A549 (cell line): ENCODE results near the gene RCAN2.

Experiments
- BHLHE40 ChIP-seq: IDR thresholded peaks from 2 replicates; pipeline ENCODE4 v1.6.1; 2012; ENCODE audit warnings: low read depth, low read length, inconsistent platforms
- CHD2 ChIP-seq: fragments of 150-350 bp; IDR thresholded peaks from 2 replicates; pipeline ENCODE4 v1.6.1; 2014; ENCODE audit warnings: low read length; ENCODE audit not compliant: partially characterized antibody
- ELK1 ChIP-seq: fragments of 150-350 bp; IDR thresholded peaks from 2 replicates; pipeline ENCODE4 v1.6.1; 2014; ENCODE audit warnings: low read depth, mild to moderate bottlenecking, low read length
- JUNB ChIP-seq: fragments of >200 bp; sonication (Bioruptor Twin); formaldehyde crosslinking; IDR thresholded peaks from 2 replicates; pipeline ENCODE4 v1.6.1; 2016
- KDM5A ChIP-seq: fragments of 200-600 bp; sonication (generic); IDR thresholded peaks from 2 replicates; pipeline ENCODE4 v1.6.1; 2016; ENCODE audit warnings: antibody characterized with exemption, mild to moderate bottlenecking
- POLR2A ChIP-seq: IDR thresholded peaks from 2 replicates; pipeline ENCODE4 v1.6.1; 2012; ENCODE audit warnings: mild to moderate bottlenecking, low read length
- RCOR1 ChIP-seq: fragments of 150-350 bp; IDR thresholded peaks from 2 replicates; pipeline ENCODE4 v1.6.1; 2014; ENCODE audit warnings: antibody characterized with exemption, low read length, low read depth
- RFX5 ChIP-seq: fragments of 450-650 bp; IDR thresholded peaks from 2 replicates; pipeline ENCODE4 v1.7.1; 2014; ENCODE audit warnings: antibody characterized with exemption, mild to moderate bottlenecking, moderate library complexity
- TP53 ChIP-seq: fragments of 250-450 bp; sonication (Bioruptor Pico); IDR thresholded peaks from 2 replicates; pipeline ENCODE4 v1.5.0; 2021; ENCODE audit warnings: mild to moderate bottlenecking, moderate library complexity
- TF ChIP-seq, protein P1 (sequence below): fragments of >200 bp; sonication (Bioruptor Twin); formaldehyde crosslinking; IDR thresholded peaks from 3 replicates; pipeline ENCODE4 v1.5.1; 2016

DNA sequence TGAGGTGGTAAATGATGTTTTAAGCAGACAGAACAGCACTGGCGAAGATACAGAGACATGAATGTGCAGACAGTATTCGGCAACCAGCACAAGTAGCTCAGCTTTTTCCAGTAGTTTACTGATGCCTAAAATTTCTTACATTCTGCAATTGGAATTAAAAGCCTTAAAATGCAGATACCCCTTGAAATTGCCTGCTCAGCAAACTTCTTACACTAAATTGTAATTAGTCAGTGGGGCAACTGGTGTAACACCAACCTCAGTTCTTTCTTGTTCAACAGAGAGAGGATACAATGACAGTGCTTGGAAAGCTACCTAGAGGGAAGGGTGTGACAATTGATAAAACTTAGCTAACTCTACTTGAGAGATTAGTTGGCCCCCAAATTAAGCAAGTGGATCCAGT, 199.4 kb downstream of the RCAN2 start:
- TF ChIP-seq, protein P1, sequence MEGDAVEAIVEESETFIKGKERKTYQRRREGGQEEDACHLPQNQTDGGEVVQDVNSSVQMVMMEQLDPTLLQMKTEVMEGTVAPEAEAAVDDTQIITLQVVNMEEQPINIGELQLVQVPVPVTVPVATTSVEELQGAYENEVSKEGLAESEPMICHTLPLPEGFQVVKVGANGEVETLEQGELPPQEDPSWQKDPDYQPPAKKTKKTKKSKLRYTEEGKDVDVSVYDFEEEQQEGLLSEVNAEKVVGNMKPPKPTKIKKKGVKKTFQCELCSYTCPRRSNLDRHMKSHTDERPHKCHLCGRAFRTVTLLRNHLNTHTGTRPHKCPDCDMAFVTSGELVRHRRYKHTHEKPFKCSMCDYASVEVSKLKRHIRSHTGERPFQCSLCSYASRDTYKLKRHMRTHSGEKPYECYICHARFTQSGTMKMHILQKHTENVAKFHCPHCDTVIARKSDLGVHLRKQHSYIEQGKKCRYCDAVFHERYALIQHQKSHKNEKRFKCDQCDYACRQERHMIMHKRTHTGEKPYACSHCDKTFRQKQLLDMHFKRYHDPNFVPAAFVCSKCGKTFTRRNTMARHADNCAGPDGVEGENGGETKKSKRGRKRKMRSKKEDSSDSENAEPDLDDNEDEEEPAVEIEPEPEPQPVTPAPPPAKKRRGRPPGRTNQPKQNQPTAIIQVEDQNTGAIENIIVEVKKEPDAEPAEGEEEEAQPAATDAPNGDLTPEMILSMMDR: no peak
- TF ChIP-seq CHD2 (no peak), JUNB (no peak), RCOR1 (no peak), KDM5A (no peak), BHLHE40 (no peak), RFX5 (no peak), POLR2A (no peak), ELK1 (no peak), TP53 (no peak)
